ENCODE data around the gene FAM50B. TPM values are rescaled to one million over a fixed set of nuclear protein-coding genes. Genes with fewer than 3 reads are reported as not detected.
"Not testable (repeated sequence)": the region's sequence is repeated elsewhere in the genome, so short reads cannot be mapped to it uniquely, and the experiment has no call there.

Gene FAM50B
- total and polyA plus RNA-seq, 4 donors, result 8.8 to 12.3 (median 11.1) TPM

GRCh38 chr6:3862038-3862437 lies 12.9 kb downstream of the FAM50B start:
- Histone ChIP-seq H3K9ac (ENCODE audit: low read depth in 1 of 2, low read length in 2 of 2) (no peak overlapping the region), H3K4me3 (ENCODE audit: low read depth in 1 of 3, low read length in 3 of 3) (no peak overlapping the region), H3K27ac (ENCODE audit: low read depth in 1 of 2, low read length in 2 of 2) (no peak overlapping the region), H3K27me3 (ENCODE audit: control insufficient read depth in 4 of 4, insufficient read depth in 4 of 4, low read length in 3 of 4) (no peaks in the 10 kb centered on the region), H3K4me1 (ENCODE audit: control insufficient read depth in 4 of 4, insufficient read depth in 4 of 4, low read length in 3 of 4) (peaks cover 0 to 8% (median under 1%) of the 10 kb centered on the region in 4 donors), H3K36me3 (ENCODE audit: control insufficient read depth in 4 of 4, insufficient read depth in 3 of 4, low read depth in 1 of 4, low read length in 3 of 4) (no peaks in the 10 kb centered on the region), H3K9me3 (ENCODE audit: control insufficient read depth in 4 of 4, low read length in 3 of 4) (no peaks in the 10 kb centered on the region)
- DNase-seq (ENCODE audit: low spot score), result no peak
- WGBS, result 79% methylated on average over 3 of the region's 3 CpGs
- TF ChIP-seq ATF3 (IDR thresholded peaks at IDR 0.05), result no peak

- not testable (repeated sequence) for H3K9ac ChIP-seq (ENCODE audit: low read depth in 1 of 2, low read length in 2 of 2); DNase-seq (ENCODE audit: low spot score); H3K4me3 ChIP-seq (ENCODE audit: low read depth in 1 of 3, low read length in 3 of 3); H3K27me3 ChIP-seq (ENCODE audit: control insufficient read depth in 4 of 4, insufficient read depth in 4 of 4, low read length in 3 of 4); H3K36me3 ChIP-seq (ENCODE audit: control insufficient read depth in 4 of 4, insufficient read depth in 3 of 4, low read depth in 1 of 4, low read length in 3 of 4); H3K4me1 ChIP-seq (ENCODE audit: control insufficient read depth in 4 of 4, insufficient read depth in 4 of 4, low read length in 3 of 4); H3K9me3 ChIP-seq (ENCODE audit: control insufficient read depth in 4 of 4, low read length in 3 of 4); H3K27ac ChIP-seq (ENCODE audit: low read depth in 1 of 2, low read length in 2 of 2)
- 76% methylated on average over 4 of the region's 5 CpGs for WGBS
Observed at GRCh38 chr6:3863322-3863721, 14.1 kb downstream of the FAM50B start.

GRCh38 chr6:3865463-3865862 lies 16.3 kb downstream of the FAM50B start:
- no peak for TF ChIP-seq SP1 (IDR thresholded peaks at IDR 0.05)
- no peak for TF ChIP-seq RXRA (IDR thresholded peaks at IDR 0.05)
- no peak for TF ChIP-seq MAX (IDR thresholded peaks at IDR 0.05)
- TF ChIP-seq FOXA2 (IDR thresholded peaks at IDR 0.05), result no peak
- no peak for TF ChIP-seq GABPA (IDR thresholded peaks at IDR 0.05 in 1 of 2, conservative IDR thresholded peaks at IDR 0.05 in 1 of 2)
- no peak for TF ChIP-seq YY1 (IDR thresholded peaks at IDR 0.05)
- no peak for TF ChIP-seq CTCF (IDR thresholded peaks at IDR 0.05; ENCODE audit: low read depth, low read length, missing input control)
- TF ChIP-seq HNF4A (conservative IDR thresholded peaks at IDR 0.05), result no peak
- no peak for TF ChIP-seq EGR1 (IDR thresholded peaks at IDR 0.05; ENCODE audit: low read depth in 2 of 2)
- no peak for TF ChIP-seq ATF3 (IDR thresholded peaks at IDR 0.05)
- TF ChIP-seq NR2F2 (IDR thresholded peaks at IDR 0.05), result no peak
- TF ChIP-seq TAF1 (conservative IDR thresholded peaks at IDR 0.05), result no peak
- TF ChIP-seq RAD21 (IDR thresholded peaks at IDR 0.05), result no peak
- TF ChIP-seq HNF4G (IDR thresholded peaks at IDR 0.05), result no peak
- TF ChIP-seq JUND (IDR thresholded peaks at IDR 0.05), result no peak
- TF ChIP-seq REST (IDR thresholded peaks at IDR 0.05), result no peak
- no peak for TF ChIP-seq FOXA1 (IDR thresholded peaks at IDR 0.05)
- Histone ChIP-seq H3K36me3 (ENCODE audit: control insufficient read depth in 4 of 4, insufficient read depth in 3 of 4, low read depth in 1 of 4, low read length in 3 of 4) (no peaks in the 10 kb centered on the region), H3K27ac (ENCODE audit: low read depth in 1 of 2, low read length in 2 of 2) (no peak overlapping the region), H3K4me1 (ENCODE audit: control insufficient read depth in 4 of 4, insufficient read depth in 4 of 4, low read length in 3 of 4) (peaks cover 7 to 14% (median 13%) of the 10 kb centered on the region in 4 donors), H3K9ac (ENCODE audit: low read depth in 1 of 2, low read length in 2 of 2) (no peak overlapping the region), H3K27me3 (ENCODE audit: control insufficient read depth in 4 of 4, insufficient read depth in 4 of 4, low read length in 3 of 4) (no peaks in the 10 kb centered on the region), H3K9me3 (ENCODE audit: control insufficient read depth in 4 of 4, low read length in 3 of 4) (no peaks in the 10 kb centered on the region), H3K4me3 (ENCODE audit: low read depth in 1 of 3, low read length in 3 of 3) (no peak overlapping the region)
- DNase-seq (ENCODE audit: low spot score), result peak; percentile 17
- 92% methylated on average over 3 of the region's 3 CpGs for WGBS
